GM18520 (cell line): ENCODE measurements around the gene CLCN6.

Experiments used
- ATAC-seq: cut with Tn5 transposase; IDR thresholded peaks from one replicate; pipeline ENCODE4 v1.9.1; 2021; ENCODE audit not compliant: unreplicated experiment

CLCN6 gene

GRCh38 chr1:11823366-11824137 lies 17.6 kb downstream of the CLCN6 start:
- ATAC-seq: no peak

DNA sequence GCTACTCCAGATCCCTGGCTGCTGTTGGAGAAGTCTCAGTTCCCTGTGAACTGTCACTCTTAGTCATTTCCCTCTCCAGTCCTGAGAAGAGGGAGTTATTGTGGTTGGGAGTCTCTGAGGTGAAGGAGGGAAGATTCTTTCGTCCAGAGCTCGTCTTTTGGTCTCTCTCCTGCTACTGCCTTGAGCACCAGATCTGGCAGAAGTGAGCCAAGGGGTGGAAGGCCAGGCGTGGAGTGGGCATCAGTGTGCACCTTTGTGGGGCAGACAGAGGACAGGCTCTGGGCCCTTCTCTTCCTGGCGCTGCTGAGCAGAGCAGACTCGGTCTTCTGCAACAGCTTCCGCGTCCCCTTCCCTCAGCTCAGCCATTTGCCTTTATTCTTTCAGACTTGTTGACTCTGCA lies 19.1 kb downstream of the CLCN6 start:
- no peak for ATAC-seq

GRCh38 chr1:11826946-11827345 lies 21.0 kb downstream of the CLCN6 start:
- no peak for ATAC-seq

GRCh38 chr1:11828511-11828910 lies 22.5 kb downstream of the CLCN6 start:
- ATAC-seq: no peak

DNA sequence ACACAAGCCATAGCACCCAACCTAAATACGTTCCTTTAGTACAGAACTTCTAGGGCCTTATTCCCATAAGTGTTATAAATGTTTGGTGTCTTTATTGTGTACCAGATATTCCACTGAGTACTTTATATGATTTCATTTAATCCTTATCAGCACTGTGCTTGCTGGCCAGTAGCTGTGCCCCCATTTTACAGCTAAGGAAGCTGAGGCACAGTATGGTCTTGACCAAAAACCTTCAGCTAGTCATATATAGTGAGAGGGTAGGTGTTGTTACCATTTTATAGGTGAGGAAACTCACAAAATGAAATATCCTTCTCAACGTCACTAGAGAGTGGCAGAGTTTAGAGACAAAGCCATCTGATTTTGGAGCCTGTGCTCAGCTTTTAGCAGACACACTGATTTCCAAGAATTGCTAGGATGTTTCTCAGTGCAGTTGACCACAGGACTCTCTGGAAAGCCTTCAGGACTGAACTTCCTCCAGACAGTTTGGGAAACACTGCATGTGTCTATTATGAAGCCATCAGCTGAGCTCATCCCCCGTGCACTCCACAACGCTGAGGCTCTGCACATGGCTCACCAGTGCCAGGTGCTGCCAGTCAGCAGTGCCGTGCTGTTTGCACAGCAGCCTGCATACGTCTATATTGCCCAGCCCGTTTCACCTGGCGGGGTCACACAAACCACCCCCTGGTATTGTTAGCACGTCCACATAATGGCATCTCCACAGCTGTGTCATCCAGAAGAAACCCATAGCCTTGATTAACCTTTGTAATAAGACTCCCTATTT lies 26.1 kb downstream of the CLCN6 start:
- ATAC-seq: no peak

- ATAC-seq: no peak
Measured at GRCh38 chr1:11833497-11833896, 27.5 kb downstream of the CLCN6 start.

DNA sequence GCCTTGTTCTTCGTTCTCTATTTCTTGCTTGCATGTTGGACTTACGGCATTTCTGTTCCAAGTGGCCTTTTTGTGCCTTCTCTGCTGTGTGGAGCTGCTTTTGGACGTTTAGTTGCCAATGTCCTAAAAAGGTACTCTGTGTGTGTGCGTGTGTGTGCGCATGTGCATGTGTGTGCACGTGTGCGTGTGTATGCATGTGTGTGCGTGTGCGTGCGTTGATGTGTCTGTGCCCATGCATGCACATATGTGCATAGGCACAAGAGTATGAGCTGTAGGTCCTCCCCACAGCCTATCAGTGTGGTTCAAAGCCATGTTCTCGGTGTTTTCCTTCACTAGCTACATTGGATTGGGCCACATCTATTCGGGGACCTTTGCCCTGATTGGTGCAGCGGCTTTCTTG lies 27.9 kb downstream of the CLCN6 start:
- no peak for ATAC-seq

- ATAC-seq: no peak
Measured at GRCh38 chr1:11835441-11836225, 29.6 kb downstream of the CLCN6 start.

DNA sequence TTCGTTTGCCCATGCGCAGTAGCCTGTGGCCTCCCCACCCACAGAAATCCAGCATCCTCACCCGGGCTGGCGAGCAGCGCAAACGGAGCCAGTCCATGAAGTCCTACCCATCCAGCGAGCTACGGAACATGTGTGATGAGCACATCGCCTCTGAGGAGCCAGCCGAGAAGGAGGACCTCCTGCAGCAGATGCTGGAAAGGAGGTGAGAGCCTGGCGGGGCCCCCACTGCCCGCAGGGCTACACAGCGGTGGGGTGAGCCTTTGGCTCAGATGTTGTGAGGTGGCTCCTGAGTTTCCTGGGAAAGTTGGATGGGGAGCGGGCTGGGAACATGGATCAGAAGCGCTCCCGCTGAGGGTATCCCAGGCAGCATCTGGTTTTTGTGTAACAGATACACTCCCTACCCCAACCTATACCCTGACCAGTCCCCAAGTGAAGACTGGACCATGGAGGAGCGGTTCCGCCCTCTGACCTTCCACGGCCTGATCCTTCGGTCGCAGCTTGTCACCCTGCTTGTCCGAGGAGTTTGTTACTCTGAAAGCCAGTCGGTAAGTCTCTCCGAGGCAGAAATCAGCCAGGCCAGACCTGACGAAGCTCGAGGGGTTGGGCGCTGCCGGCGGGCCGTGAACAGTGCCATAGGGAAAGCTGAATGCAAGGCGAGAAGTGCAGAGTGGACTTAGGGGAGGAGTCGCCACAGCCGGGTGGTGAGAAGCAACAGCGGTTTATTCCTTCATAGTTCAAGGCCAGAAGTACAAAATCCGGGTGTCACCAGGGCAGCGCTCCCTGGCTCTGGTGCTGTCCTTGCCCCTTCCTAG lies 31.2 kb downstream of the CLCN6 start:
- ATAC-seq: no peak

DNA sequence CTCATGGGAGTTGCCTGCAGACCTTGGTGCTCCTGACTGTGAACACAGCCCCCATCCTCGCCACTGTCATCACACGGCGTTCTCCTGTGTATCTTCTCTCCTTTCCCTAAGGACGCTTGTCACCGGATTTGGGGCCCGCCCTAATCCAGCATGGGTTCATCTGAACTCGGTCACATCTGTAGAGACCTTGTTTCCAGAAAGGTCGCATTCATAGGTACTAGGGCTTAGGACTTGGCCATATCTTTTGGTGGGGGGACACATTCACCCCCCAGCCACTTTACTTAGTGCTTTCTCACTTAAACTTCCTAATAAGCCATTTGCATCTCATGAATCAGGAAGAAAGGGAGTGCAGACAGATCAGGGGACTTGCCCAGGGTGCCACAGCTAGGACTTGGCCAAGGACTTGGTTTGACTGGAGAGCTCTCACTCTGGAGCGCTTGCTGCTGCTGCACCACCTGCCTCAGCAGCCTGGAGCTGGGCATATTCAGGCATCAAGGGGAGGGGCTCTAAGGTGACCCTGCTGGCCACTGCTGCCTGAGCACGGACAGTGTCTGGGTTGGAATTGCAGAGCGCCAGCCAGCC lies 31.9 kb downstream of the CLCN6 start:
- no peak for ATAC-seq

- no peak for ATAC-seq
Measured at GRCh38 chr1:11838349-11839272, 32.6 kb downstream of the CLCN6 start.

GRCh38 chr1:11839727-11840705 lies 34.0 kb downstream of the CLCN6 start:
- no peak for ATAC-seq

GRCh38 chr1:11841245-11842153 lies 35.5 kb downstream of the CLCN6 start:
- ATAC-seq: no peak

DNA sequence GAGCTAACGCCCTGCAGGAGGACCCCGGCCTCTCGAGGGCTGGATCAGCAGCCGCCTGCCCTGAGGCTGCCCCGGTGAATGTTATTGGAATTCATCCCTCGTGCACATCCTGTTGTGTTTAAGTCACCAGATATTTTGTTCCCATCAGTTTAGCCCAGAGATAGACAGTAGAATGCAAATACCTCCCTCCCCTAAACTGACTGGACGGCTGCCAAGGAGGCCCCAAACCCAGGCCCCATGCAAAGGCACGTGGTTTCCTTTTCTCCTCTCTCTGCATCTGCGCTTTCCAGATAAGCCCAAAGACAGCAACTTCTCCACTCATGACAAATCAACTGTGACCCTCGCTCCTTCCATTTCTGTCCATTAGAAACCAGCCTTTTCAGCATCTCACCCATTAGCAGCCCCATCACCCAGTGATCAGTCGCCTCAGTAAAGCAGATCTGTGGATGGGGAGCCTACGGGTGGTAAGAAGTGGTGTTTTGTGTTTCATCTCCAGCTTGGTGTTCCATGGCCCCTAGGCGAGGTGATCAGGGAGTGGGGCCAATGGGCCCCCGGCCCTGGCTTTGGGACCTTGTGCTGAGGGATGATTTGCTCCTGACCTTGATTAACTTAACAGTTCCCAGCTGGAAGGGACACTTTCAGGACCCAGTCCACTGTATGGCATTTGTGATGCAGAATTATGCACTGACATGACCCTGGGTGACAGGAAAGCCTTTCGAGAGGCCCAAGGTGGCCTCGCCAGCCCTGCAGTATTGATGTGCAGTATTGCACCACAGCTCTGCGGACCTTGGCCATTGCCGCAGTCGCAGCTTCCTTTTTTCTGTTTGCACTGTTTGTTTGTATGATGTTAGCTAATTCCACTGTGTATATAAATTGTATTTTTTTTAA lies 36.4 kb downstream of the CLCN6 start:
- no peak for ATAC-seq

DNA sequence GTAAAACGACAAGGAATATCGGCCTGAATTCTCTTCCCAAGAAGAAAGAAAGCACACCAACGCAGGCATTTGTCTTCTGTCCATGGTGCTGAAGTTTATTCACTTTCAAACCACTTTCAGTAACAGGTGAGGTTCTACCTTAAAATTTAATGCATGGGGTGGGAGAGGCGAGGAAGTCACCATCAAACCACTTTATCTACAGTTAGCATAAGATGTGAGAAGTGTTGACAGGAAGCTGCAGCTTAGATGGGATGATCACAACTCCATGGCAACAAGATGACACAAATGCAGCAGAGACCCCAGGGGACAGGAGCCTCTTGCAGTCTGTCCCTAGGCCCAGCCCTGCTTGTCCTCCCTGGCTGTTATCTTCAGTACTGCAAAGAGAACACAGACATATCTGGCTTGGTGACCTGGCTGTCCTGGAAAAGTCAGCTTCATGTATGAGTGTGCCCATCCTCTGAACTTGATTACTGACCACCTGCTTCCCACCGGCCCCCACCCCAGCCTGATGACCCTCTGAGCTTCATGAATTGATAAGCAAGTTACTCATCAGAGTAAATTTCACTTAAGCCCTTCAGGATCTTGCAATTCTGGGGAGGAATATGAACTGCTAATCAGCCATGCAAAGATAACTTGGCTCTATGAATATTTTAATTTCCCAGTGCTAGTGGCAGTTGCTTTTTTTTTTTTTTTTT lies 39.8 kb downstream of the CLCN6 start:
- no peak for ATAC-seq
